CD4-positive, alpha-beta T cell treated with Interleukin-6 at 100 ng/mL for 8 hours (primary cell): ENCODE results near the gene FOXK1.
"Not testable (repeated sequence)": the region's sequence is repeated elsewhere in the genome, so short reads cannot be mapped to it uniquely, and the experiment has no call there.

Source experiments
- DNase-seq: peaks from one replicate; pipeline ENCODE4 v3.0.0-alpha.2; 2020; ENCODE audit warnings: mixed read lengths, low spot score

The FOXK1 gene

GRCh38 chr7:4787541-4787940 lies 105.4 kb downstream of the FOXK1 start:
- DNase-seq, result no peak

GRCh38 chr7:4787947-4788626 lies 106.0 kb downstream of the FOXK1 start:
- DNase-seq, result no peak

- DNase-seq, result no peak
Measured at GRCh38 chr7:4788627-4789189, 106.6 kb downstream of the FOXK1 start.

- no peak for DNase-seq
Measured at GRCh38 chr7:4789194-4790077, 107.3 kb downstream of the FOXK1 start.

GRCh38 chr7:4790078-4790465 lies 108.0 kb downstream of the FOXK1 start:
- DNase-seq, result no peak

- no peak for DNase-seq
Measured at GRCh38 chr7:4790516-4790991, 108.5 kb downstream of the FOXK1 start.

- DNase-seq, result no peak
Measured at GRCh38 chr7:4791101-4791737, 109.1 kb downstream of the FOXK1 start.

GRCh38 chr7:4791738-4792536 lies 109.8 kb downstream of the FOXK1 start:
- DNase-seq, result peak; percentile 78

- DNase-seq, result no peak
Measured at GRCh38 chr7:4792537-4793126, 110.5 kb downstream of the FOXK1 start.

- not testable (repeated sequence) for DNase-seq
Measured at GRCh38 chr7:4793385-4793993, 111.4 kb downstream of the FOXK1 start.

GRCh38 chr7:4794171-4794570 lies 112.1 kb downstream of the FOXK1 start:
- DNase-seq, result not testable (repeated sequence)

GRCh38 chr7:4794591-4795350 lies 112.7 kb downstream of the FOXK1 start:
- no peak for DNase-seq

GRCh38 chr7:4796453-4796852 lies 114.4 kb downstream of the FOXK1 start:
- no peak for DNase-seq

- DNase-seq, result peak; percentile 43
Measured at GRCh38 chr7:4797858-4798705, 116.0 kb downstream of the FOXK1 start.

GRCh38 chr7:4798706-4799235 lies 116.7 kb downstream of the FOXK1 start:
- no peak for DNase-seq

GRCh38 chr7:4799508-4800268 lies 117.6 kb downstream of the FOXK1 start:
- DNase-seq, result no peak

- DNase-seq, result no peak
Measured at GRCh38 chr7:4800487-4800886, 118.4 kb downstream of the FOXK1 start.
